Ishikawa (cell line): Measurements from ENCODE around the gene UBAC2.

Source experiments
- CEBPB ChIP-seq: IDR thresholded peaks from 2 replicates; pipeline ENCODE4 v1.6.1; 2012
- CREB1 ChIP-seq: IDR thresholded peaks from 2 replicates; pipeline ENCODE4 v1.6.1; 2012; ENCODE audit warnings: low read depth
- EGR1 ChIP-seq: IDR thresholded peaks from 2 replicates; pipeline ENCODE4 v1.6.1; 2012
- EP300 ChIP-seq: IDR thresholded peaks from 2 replicates; pipeline ENCODE4 v1.6.1; 2012; ENCODE audit warnings: borderline replicate concordance
- FOXM1 ChIP-seq: IDR thresholded peaks from 2 replicates; pipeline ENCODE4 v1.6.1; 2012; ENCODE audit warnings: low read depth, borderline replicate concordance
- MAX ChIP-seq: IDR thresholded peaks from 2 replicates; pipeline ENCODE4 v1.6.1; 2012
- NFIC ChIP-seq: IDR thresholded peaks from 2 replicates; pipeline ENCODE4 v1.6.1; 2012
- RAD21 ChIP-seq: IDR thresholded peaks from 2 replicates; pipeline ENCODE4 v1.6.1; 2012; ENCODE audit warnings: low read depth
- REST ChIP-seq: IDR thresholded peaks from 2 replicates; pipeline ENCODE4 v1.6.1; 2012; ENCODE audit warnings: low read depth, mild to moderate bottlenecking
- TAF1 ChIP-seq: IDR thresholded peaks from 2 replicates; pipeline ENCODE4 v1.6.1; 2012; ENCODE audit warnings: low read depth, mild to moderate bottlenecking
- TCF12 ChIP-seq: IDR thresholded peaks from 2 replicates; pipeline ENCODE4 v1.6.1; 2012; ENCODE audit warnings: low read depth
- TEAD4 ChIP-seq: IDR thresholded peaks from 2 replicates; pipeline ENCODE4 v1.6.1; 2012
- USF1 ChIP-seq: IDR thresholded peaks from 2 replicates; pipeline ENCODE4 v1.6.1; 2012
- YY1 ChIP-seq: IDR thresholded peaks from 2 replicates; pipeline ENCODE4 v1.6.1; 2012; ENCODE audit warnings: low read depth
- ZBTB7A ChIP-seq: IDR thresholded peaks from 2 replicates; pipeline ENCODE4 v1.6.1; 2012; ENCODE audit warnings: low read depth

UBAC2 gene

DNA sequence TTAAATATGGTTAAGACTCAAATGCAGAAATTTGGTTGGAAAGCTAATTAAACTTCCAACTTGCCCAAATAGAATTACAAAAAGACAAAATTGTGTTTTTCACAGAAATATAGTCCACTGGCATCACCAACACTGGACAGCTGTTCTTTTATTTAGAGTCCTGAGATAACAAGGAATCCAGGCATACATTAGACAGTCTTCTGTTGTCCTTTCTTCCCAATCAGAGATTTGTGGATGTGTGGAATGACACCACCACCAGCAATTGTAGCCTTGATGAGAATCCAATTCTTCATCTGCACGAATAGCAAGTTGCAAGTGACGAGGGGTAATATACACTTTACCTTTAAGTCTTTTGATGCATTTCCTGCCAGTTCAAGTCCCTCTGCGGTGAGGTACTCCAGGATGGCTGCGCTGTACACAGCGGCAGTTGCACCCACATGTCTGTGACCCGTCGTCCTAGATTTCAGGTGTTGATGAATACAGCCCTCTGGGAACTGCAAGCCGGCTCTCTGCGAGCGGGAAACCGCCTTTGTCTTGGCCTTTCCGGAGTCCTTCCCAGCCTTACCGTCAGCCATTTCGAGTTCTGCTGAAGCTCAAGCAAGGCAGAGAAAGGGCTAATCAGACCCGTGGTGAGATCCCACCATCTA, 14.7 kb downstream of the UBAC2 start:
- no peak for TF ChIP-seq RAD21
- TF ChIP-seq CEBPB, result no peak
- no peak for TF ChIP-seq MAX
- no peak for TF ChIP-seq EP300
- no peak for TF ChIP-seq TCF12
- no peak for TF ChIP-seq TAF1
- no peak for TF ChIP-seq FOXM1
- TF ChIP-seq EGR1, result no peak
- TF ChIP-seq USF1, result no peak
- no peak for TF ChIP-seq TEAD4
- TF ChIP-seq YY1, result no peak
- TF ChIP-seq REST, result no peak
- no peak for TF ChIP-seq CREB1
- no peak for TF ChIP-seq NFIC
- no peak for TF ChIP-seq ZBTB7A

GRCh38 chr13:99217461-99218110, 16.9 kb downstream of the UBAC2 start:
- TF ChIP-seq YY1, result no peak
- TF ChIP-seq ZBTB7A, result no peak
- TF ChIP-seq FOXM1, result no peak

DNA sequence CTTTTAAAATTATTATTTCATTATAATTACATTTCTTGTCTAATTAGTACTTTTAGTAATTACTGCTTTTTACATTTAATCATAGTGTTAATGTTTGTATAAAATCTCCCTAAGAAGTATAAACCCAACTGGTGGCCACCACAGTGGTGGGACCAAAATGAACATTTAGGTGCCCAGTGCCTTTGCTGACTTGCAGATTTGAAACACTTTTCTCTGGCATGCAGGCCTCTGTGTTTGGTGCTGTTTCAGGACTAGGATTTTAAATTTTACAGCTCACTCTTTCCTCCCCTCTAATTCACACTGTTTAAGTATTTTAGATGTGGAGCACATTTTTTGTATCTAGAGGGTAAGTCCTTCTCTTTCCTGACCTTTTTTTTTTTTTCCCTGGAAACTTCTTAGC, 17.5 kb downstream of the UBAC2 start:
- TF ChIP-seq FOXM1 (no peak), ZBTB7A (no peak), TCF12 (no peak), CREB1 (no peak), TEAD4 (no peak), EP300 (no peak), MAX (no peak), TAF1 (no peak), REST (no peak), USF1 (no peak), CEBPB (no peak)

DNA sequence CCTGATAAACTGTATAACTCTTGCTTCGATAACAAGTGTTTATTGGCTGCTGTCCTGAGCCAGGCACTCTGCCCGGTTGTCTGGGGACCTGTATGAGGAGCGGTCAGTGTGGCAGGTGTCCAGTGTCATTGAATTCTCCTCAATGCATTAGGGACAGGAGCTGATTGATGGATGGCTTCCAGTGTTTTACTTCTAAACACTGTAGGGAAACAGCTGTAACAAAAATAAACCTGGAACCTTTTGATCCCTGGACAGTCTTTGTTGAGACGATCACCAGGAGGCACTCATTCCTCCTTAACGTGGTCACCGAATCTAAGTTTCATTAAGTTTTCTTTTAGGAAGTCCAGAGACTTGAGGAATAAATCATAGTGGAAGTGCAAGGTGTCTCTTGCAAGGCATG, 17.9 kb downstream of the UBAC2 start:
- no peak for TF ChIP-seq TAF1
- no peak for TF ChIP-seq YY1
- no peak for TF ChIP-seq TCF12
- TF ChIP-seq USF1, result no peak
- no peak for TF ChIP-seq FOXM1
- no peak for TF ChIP-seq RAD21
- TF ChIP-seq CREB1, result no peak
- no peak for TF ChIP-seq TEAD4
- TF ChIP-seq REST, result no peak
- no peak for TF ChIP-seq CEBPB
- no peak for TF ChIP-seq NFIC
- TF ChIP-seq ZBTB7A, result no peak
- no peak for TF ChIP-seq EP300
- TF ChIP-seq MAX, result no peak
- TF ChIP-seq EGR1, result no peak
